ENCODE results near the gene SFI1.
"Not testable (repeated sequence)": the region's sequence is repeated elsewhere in the genome, so short reads cannot be mapped to it uniquely, and the experiment has no call there.

The SFI1 gene

DNA sequence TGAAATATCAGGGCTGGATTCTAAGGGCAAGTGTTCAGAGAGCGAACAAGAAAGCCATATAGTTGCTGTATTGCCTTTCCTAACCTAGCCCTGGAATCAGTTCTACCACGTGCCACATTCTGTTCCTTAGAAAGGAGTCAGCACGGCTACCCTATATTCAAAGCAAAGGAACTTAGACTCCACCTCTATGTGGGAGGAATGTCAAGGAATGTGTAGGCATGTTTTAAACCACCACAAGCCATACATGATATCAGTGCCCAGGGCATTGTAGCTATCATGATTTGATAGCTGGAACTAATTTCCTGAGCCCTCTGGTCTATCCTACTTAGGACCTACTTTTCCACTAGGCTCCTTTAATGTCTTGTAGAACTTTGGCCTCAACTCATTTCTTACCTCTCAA is 4.2 kb upstream of the SFI1 start:
- TF ChIP-seq, protein P1, sequence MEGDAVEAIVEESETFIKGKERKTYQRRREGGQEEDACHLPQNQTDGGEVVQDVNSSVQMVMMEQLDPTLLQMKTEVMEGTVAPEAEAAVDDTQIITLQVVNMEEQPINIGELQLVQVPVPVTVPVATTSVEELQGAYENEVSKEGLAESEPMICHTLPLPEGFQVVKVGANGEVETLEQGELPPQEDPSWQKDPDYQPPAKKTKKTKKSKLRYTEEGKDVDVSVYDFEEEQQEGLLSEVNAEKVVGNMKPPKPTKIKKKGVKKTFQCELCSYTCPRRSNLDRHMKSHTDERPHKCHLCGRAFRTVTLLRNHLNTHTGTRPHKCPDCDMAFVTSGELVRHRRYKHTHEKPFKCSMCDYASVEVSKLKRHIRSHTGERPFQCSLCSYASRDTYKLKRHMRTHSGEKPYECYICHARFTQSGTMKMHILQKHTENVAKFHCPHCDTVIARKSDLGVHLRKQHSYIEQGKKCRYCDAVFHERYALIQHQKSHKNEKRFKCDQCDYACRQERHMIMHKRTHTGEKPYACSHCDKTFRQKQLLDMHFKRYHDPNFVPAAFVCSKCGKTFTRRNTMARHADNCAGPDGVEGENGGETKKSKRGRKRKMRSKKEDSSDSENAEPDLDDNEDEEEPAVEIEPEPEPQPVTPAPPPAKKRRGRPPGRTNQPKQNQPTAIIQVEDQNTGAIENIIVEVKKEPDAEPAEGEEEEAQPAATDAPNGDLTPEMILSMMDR (conservative IDR thresholded peaks at IDR 0.05; ENCODE audit: low read length) = no peak

DNA sequence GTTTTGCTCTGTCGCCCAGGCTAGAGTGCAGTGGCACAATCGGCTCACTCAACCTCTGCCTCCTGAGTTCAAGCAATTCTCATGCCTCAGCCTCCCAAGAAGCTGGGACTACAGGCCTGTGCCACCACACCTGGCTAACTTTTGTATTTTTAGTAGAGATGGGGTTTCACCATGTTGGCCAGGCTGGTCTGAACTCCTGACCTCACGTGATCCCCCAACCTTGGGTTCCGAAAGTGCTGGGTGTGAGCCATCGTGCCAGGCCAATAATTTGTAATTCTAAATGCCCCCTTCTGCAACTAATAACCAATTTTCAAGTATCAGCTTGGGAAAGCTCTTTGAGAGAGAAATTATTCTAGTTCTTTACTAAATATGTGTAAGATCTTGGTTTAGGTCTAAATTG is 3.0 kb upstream of the SFI1 start:
- not testable (repeated sequence) for H3K4me3 ChIP-seq (ENCODE audit: low read length); DNase-seq (ENCODE audit: low read depth)

More for the DNA sequence above, 4.2 kb upstream of the SFI1 start:
- no peak overlapping the region for H3K4me3 ChIP-seq (ENCODE audit: low read length)
- DNase-seq (ENCODE audit: low read depth) = no peak

DNA sequence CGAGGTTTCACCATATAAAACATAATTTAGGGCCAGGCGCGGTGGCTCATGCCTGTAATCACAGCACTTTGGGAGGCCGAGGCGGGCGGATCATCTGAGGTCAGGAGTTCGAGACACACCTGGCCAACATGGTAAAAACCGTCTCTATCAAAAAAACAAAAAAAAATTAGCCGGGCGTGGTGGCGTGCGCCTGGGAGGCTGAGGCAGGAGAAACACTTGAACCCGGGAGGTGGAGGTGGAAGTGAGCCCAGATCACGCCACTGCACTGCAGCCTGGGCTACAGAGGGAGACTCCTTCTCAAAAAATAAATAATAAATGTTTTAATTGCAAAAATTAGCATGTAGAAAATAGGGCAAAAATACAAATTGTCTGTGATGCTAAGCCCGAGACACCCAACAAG is 993 bp upstream of the SFI1 start:
- peak overlapping the region; percentile 94 for H3K4me3 ChIP-seq (ENCODE audit: low read length)
- no peak for DNase-seq (ENCODE audit: low read depth)
- TF ChIP-seq, protein P1 (conservative IDR thresholded peaks at IDR 0.05; ENCODE audit: low read length) = no peak

DNA sequence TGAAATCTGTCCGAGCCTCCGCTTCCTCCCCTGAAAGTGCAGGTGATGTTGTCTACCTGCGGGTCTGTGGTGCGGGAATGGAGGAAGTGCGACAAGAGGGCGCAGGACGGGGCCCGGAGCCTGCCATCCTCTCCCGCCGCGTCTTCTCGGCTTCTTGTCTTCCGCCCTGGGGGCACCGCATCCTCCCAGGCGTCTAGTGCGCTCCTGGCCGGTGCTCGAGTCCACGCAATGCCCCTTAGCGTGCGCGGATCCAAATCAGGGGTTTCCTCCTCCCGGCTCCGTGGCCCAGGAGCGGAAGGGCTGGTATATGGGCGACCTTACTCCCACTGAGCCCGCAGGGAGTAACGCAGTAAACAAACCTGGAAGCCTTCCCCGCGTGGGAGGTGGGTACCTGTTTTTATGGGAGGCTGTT is 405 bp downstream of the SFI1 start:
- H3K4me3 ChIP-seq (ENCODE audit: low read length) = peak overlapping the region; percentile 94
- TF ChIP-seq, protein P1 (conservative IDR thresholded peaks at IDR 0.05; ENCODE audit: low read length) = no peak
- peak; percentile 6 for DNase-seq (ENCODE audit: low read depth)

DNA sequence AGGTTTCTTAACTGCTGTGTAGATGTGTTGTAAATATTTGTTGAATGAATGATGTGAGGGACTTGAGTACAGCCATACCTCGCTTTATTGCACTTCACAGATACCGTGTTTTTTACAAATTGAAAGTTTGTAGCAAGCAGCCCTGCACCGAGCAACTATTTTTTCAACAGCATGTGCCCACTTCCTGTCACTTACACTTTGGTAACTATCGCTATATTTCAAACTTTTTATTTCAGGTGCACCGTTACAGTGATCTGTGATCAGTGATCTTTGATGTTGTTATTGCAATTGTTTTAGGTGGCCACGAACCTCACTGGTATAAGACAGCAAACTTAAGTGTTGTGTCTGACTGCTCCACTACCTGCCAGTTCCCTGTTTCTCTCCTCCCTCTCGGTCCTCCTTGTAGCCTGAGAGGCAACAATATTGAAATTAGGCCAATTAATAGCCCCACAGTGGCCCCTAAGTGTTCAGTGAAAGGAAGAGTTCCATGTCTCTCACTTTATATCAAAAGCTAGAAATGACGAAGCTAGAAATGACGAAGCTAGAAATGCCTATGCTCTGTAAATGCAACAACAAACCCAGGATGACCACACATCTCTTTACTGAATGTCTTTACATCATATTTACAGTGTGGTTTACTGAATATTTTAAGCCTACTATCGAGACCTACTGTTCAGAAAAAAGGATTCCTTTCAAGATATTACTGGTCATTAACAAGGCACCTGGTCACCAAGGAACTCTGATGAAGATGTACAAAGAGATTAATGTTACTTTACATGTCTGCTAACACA is 1.0 kb downstream of the SFI1 start:
- no peak for DNase-seq (ENCODE audit: low read depth)
- TF ChIP-seq, protein P1 (conservative IDR thresholded peaks at IDR 0.05; ENCODE audit: low read length) = no peak
- peak overlapping the region; percentile 94 for H3K4me3 ChIP-seq (ENCODE audit: low read length)

DNA sequence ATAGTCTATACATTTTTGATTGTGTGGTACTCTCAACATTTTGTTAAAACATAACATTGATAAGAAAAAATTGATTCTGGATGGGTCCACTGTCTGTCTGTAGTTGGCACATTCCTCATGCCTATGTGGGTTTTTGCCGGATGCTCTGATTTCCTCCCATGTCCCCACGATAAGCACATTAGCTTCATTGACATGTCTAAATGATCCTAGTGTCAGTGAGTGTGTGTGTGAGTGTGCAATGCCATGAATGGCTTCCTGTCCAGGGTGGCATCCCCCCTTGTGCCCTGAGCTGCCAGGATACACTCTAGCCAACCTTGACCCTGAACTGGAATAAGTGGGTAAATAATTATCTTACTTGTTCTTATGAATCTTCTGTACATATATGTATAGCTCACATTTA is 5.4 kb downstream of the SFI1 start:
- TF ChIP-seq, protein P1 (conservative IDR thresholded peaks at IDR 0.05; ENCODE audit: low read length) = no peak
- no peak for DNase-seq (ENCODE audit: low read depth)
- no peak overlapping the region for H3K4me3 ChIP-seq (ENCODE audit: low read length)

DNA sequence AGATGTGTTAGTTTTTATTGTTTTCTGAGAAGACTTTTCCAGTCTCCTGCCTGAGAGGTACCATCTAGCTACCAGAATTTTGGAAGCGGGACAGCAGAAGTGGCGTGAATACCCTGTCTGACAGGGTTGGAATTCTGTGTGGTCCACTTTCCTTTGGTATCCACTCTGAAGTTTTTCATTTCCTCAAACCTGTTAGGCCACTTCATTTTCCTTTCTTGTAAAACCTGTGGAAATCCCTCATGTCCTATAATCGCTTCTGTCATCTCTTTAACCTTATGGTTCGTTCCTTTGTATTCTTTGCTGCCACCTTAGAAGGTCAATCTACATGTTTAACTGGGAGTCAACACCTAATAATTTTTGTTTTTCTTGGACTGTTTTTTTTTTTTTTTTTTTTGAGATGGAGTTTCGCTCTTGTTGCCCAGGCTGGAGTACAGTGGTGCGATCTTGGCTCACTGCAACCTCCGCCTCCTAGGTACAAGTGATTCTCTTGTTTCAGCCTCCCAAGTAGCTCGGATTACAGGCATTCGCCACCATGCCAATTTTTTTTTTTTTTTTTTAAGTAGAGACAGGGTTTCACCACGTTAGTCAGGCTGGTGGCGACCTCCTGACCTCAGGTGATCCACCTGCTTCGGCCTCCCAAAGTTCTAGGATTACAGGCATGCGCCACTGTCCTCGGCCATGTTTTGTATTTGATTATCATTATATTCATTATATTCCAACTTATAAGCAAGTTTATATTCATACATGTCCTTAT is 7.1 kb downstream of the SFI1 start:
- no peak for DNase-seq (ENCODE audit: low read depth)
- TF ChIP-seq, protein P1 (conservative IDR thresholded peaks at IDR 0.05; ENCODE audit: low read length) = no peak
- no peak overlapping the region for H3K4me3 ChIP-seq (ENCODE audit: low read length)
